Suprapubic skin (tissue), 4 donors: ENCODE measurements around the gene KDM7A. TPM values are rescaled to one million over a fixed set of nuclear protein-coding genes. Genes with fewer than 3 reads are reported as not detected.

Experiments used
- DNase-seq, 2 donors: peaks; one replicate each; pipeline ENCODE4 v3.0.0-alpha.2; 2019; ENCODE audit warnings: low spot score in 2 of 2
- H3K27ac ChIP-seq: fragments of 200-600 bp; sonication (generic); one replicate; pipeline ENCODE4 v1.5.1; 2019
- H3K27me3 ChIP-seq: fragments of 200-600 bp; sonication (generic); one replicate; pipeline ENCODE4 v1.5.1; 2019
- H3K36me3 ChIP-seq: fragments of 200-600 bp; sonication (generic); one replicate; pipeline ENCODE4 v1.5.1; 2019
- H3K4me1 ChIP-seq: fragments of 200-600 bp; sonication (generic); one replicate; pipeline ENCODE4 v1.5.1; 2019
- H3K4me3 ChIP-seq: fragments of 200-600 bp; sonication (generic); one replicate; pipeline ENCODE4 v1.5.1; 2019; ENCODE audit warnings: mild to moderate bottlenecking
- H3K9me3 ChIP-seq: fragments of 200-600 bp; sonication (generic); one replicate; pipeline ENCODE4 v1.5.1; 2019
- CTCF ChIP-seq, 2 donors: fragments of 200-600 bp in 1 of 2; fragments of 450-650 bp in 1 of 2; sonication (generic) in 1 of 2; IDR thresholded peaks; one replicate each; pipeline ENCODE4 v1.5.1; 2016 to 2019; ENCODE audit warnings: antibody characterized with exemption in 2 of 2, mild to moderate bottlenecking in 1 of 2, moderate library complexity in 1 of 2
- EP300 ChIP-seq: sonication (generic); formaldehyde crosslinking; IDR thresholded peaks from one replicate; pipeline ENCODE4 v1.6.1; 2017; ENCODE audit warnings: antibody characterized with exemption
- POLR2A ChIP-seq, 2 donors: fragments of 450-650 bp; IDR thresholded peaks; one replicate each; pipeline ENCODE4 v1.6.1; 2017; ENCODE audit warnings: antibody characterized with exemption in 2 of 2, mild to moderate bottlenecking in 2 of 2, moderate library complexity in 2 of 2
- POLR2AphosphoS5 ChIP-seq, 3 donors: sonication (generic); formaldehyde crosslinking; IDR thresholded peaks; one replicate each; pipeline ENCODE4 v1.6.1; 2017; ENCODE audit warnings: antibody characterized with exemption in 3 of 3
- WGBS: methylation state at CpG from one replicate; pipeline ENCODE4 v1.1.5; 2018; 5-methylcytosine and 5-hydroxymethylcytosine counted together
- total RNA-seq, 4 donors: library from RNA; depleted of rRNA; stranded (reverse); fragments of >200 nt; gene quantifications; one replicate each; pipeline ENCODE4 v1.1.0, GENCODE V29; 2016

The KDM7A gene
- total RNA-seq, 4 donors from 2014 or later, result 29.0 to 104 (median 35.1) TPM

DNA sequence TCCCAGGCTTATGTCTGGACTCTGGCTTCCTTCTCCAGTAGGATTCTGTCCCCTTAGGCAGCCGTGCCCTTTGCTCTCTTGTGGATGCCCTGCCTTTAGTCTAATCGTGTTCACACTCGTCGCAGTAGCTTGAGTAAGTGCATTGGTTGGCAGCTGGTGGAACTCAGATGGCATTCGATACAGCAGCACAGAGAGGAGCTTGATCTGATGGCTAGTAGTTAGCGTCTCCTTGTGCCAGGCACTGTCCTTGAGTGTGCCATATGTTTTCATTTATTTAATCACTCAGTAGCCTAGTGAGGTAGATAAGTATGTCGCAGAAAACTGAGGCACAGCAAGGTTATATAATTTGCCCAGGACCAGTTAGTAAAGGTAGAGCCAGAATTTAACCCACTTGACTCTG, 95.9 kb downstream of the KDM7A start:
- TF ChIP-seq CTCF (IDR thresholded peaks at IDR 0.05), result no peak
- TF ChIP-seq POLR2A (IDR thresholded peaks at IDR 0.05), result no peak
- no peak for TF ChIP-seq EP300
- TF ChIP-seq POLR2AphosphoS5 (IDR thresholded peaks at IDR 0.05), result no peak
- 48% methylated on average over 7 of the region's 7 CpGs for WGBS
- no peaks in the 10 kb centered on the region for H3K9me3 ChIP-seq

DNA sequence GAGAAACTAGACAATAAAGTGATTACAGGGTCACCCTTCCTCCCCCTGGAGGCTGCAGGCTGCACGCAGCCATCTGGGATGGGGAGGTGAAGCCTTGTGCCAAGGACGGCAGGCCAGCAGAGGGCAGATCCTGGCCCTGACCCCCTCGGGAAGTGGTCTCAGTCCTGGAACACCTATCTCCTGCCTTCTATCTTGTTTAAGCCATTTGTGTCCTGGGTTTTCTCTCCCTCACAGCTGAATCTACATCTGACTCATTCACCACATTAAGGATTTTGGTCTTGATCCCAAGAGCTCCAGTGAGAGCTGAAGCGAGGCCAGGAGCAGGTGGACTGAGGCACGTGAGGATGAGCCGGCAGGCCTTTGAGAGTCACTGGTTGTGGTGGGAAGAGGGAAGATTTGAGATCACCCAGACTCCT, 97.7 kb downstream of the KDM7A start:
- Histone ChIP-seq H3K4me3 (no peak overlapping the region), H3K27me3 (no peaks in the 10 kb centered on the region), H3K36me3 (no peaks in the 10 kb centered on the region), H3K27ac (no peak overlapping the region), H3K9me3 (no peaks in the 10 kb centered on the region), H3K4me1 (no peaks in the 10 kb centered on the region)
- DNase-seq, result no peak
- WGBS, result 54% methylated on average over 6 of the region's 6 CpGs
- TF ChIP-seq POLR2AphosphoS5 (IDR thresholded peaks at IDR 0.05) (no peak), EP300 (no peak), CTCF (IDR thresholded peaks at IDR 0.05) (no peak), POLR2A (IDR thresholded peaks at IDR 0.05) (no peak)

More for the DNA sequence above, 95.9 kb downstream of the KDM7A start:
- DNase-seq, result no peak
- Histone ChIP-seq H3K4me1 (no peaks in the 10 kb centered on the region), H3K27ac (no peak overlapping the region), H3K4me3 (no peak overlapping the region), H3K36me3 (no peaks in the 10 kb centered on the region), H3K27me3 (no peaks in the 10 kb centered on the region)

- H3K4me1 ChIP-seq, result no peaks in the 10 kb centered on the region
- H3K36me3 ChIP-seq, result no peaks in the 10 kb centered on the region
- H3K27ac ChIP-seq, result no peak overlapping the region
- H3K4me3 ChIP-seq, result no peak overlapping the region
- TF ChIP-seq CTCF (IDR thresholded peaks at IDR 0.05) (no peak), POLR2A (IDR thresholded peaks at IDR 0.05) (no peak), EP300 (no peak), POLR2AphosphoS5 (IDR thresholded peaks at IDR 0.05) (no peak)
- H3K27me3 ChIP-seq, result no peaks in the 10 kb centered on the region
- 85% methylated on average over 13 of the region's 13 CpGs for WGBS
- no peak for DNase-seq
- H3K9me3 ChIP-seq, result no peaks in the 10 kb centered on the region
These were observed 98.4 kb downstream of the KDM7A start for GRCh38 chr7:140078392-140078791.

DNA sequence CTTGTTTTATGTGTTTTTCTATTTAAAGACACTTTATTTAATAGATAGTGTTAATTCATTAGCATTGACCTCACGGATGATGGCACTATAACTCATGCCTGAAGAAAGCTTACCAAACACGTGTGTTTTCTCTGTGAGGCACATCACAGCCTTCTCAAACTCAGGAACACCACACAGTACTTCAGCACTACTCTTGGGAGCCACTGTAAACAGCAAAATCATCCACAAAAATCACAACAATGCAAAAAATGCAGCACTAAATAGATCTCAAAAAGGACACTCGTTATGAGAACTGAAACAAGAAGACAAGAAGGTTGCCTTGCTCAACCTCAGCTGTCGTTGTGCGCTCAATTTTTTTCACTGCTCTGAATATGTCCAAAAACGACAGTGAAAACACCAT, 102.0 kb downstream of the KDM7A start:
- Histone ChIP-seq H3K36me3 (no peaks in the 10 kb centered on the region), H3K27ac (no peak overlapping the region), H3K4me3 (no peak overlapping the region), H3K27me3 (peaks cover 4% of the 10 kb centered on the region), H3K4me1 (no peaks in the 10 kb centered on the region), H3K9me3 (no peaks in the 10 kb centered on the region)
- TF ChIP-seq POLR2A (IDR thresholded peaks at IDR 0.05) (no peak), EP300 (no peak), CTCF (IDR thresholded peaks at IDR 0.05) (no peak), POLR2AphosphoS5 (IDR thresholded peaks at IDR 0.05) (no peak)
- WGBS, result 80% methylated on average over 6 of the region's 6 CpGs
- DNase-seq, result no peak

- Histone ChIP-seq H3K27me3 (peaks cover 4% of the 10 kb centered on the region), H3K36me3 (no peaks in the 10 kb centered on the region), H3K4me3 (no peak overlapping the region), H3K27ac (no peak overlapping the region), H3K4me1 (no peaks in the 10 kb centered on the region), H3K9me3 (peaks cover 4% of the 10 kb centered on the region)
- no peak for DNase-seq
- TF ChIP-seq POLR2A (IDR thresholded peaks at IDR 0.05) (no peak), EP300 (no peak), POLR2AphosphoS5 (IDR thresholded peaks at IDR 0.05) (no peak), CTCF (IDR thresholded peaks at IDR 0.05) (no peak)
These were observed 106.2 kb downstream of the KDM7A start for GRCh38 chr7:140070546-140070945.
